Effector CD8-positive, alpha-beta T cell (primary cell): ENCODE results near the gene OR8G5.
"Not testable (repeated sequence)": the region's sequence is repeated elsewhere in the genome, so short reads cannot be mapped to it uniquely, and the experiment has no call there.

Experiments
- DNase-seq: peaks from one replicate; lab custom pipeline; 2025; lab: John Stamatoyannopoulos, UW
- total RNA-seq, 4 experiments: gene quantifications; one replicate each; lab custom pipeline; 2026; lab: John Stamatoyannopoulos, UW

Gene OR8G5
- total RNA-seq: 0 reads per million in 4 experiments

- DNase-seq: no peak
Measured at GRCh38 chr11:124256076-124256475, at the start of gene OR8G5. OR8G5 (plus strand) TSS chr11:124256376; CDS start chr11:124264932, 8,556 bp downstream.

GRCh38 chr11:124207102-124207792, 48.9 kb upstream of the OR8G5 start:
- DNase-seq: no peak

GRCh38 chr11:124209824-124210357, 46.3 kb upstream of the OR8G5 start:
- no peak for DNase-seq

GRCh38 chr11:124210421-124210820, 45.8 kb upstream of the OR8G5 start:
- no peak for DNase-seq

GRCh38 chr11:124211321-124211720, 44.9 kb upstream of the OR8G5 start:
- DNase-seq: no peak

- no peak for DNase-seq
Measured at GRCh38 chr11:124214027-124214426, 42.1 kb upstream of the OR8G5 start.

- no peak for DNase-seq
Measured at GRCh38 chr11:124219126-124219525, 37.0 kb upstream of the OR8G5 start.

- DNase-seq: no peak
Measured at GRCh38 chr11:124222407-124222806, 33.8 kb upstream of the OR8G5 start.

GRCh38 chr11:124224618-124225423, 31.4 kb upstream of the OR8G5 start:
- not testable (repeated sequence) for DNase-seq

- no peak for DNase-seq
Measured at GRCh38 chr11:124225471-124225870, 30.7 kb upstream of the OR8G5 start.

- no peak for DNase-seq
Measured at GRCh38 chr11:124233376-124233775, 22.8 kb upstream of the OR8G5 start.

GRCh38 chr11:124238512-124238911, 17.7 kb upstream of the OR8G5 start:
- DNase-seq: no peak

- no peak for DNase-seq
Measured at GRCh38 chr11:124240621-124241397, 15.4 kb upstream of the OR8G5 start, which contains the start of gene OR8G1. OR8G1 (plus strand) TSS chr11:124241095; CDS start chr11:124249676, 8,581 bp downstream.

- DNase-seq: not testable (repeated sequence)
Measured at GRCh38 chr11:124249869-124250268, 6.3 kb upstream of the OR8G5 start.

- DNase-seq: not testable (repeated sequence)
Measured at GRCh38 chr11:124265041-124265440, 8.9 kb downstream of the OR8G5 start.

- DNase-seq: not testable (repeated sequence)
Measured at GRCh38 chr11:124270886-124271285, 14.7 kb downstream of the OR8G5 start.

GRCh38 chr11:124274000-124274399, 17.8 kb downstream of the OR8G5 start:
- DNase-seq: no peak

GRCh38 chr11:124276081-124276480, 19.9 kb downstream of the OR8G5 start:
- no peak for DNase-seq

GRCh38 chr11:124277207-124277606, 21.0 kb downstream of the OR8G5 start:
- DNase-seq: no peak

- no peak for DNase-seq
Measured at GRCh38 chr11:124277804-124278203, 21.6 kb downstream of the OR8G5 start.

- no peak for DNase-seq
Measured at GRCh38 chr11:124278261-124278660, 22.1 kb downstream of the OR8G5 start.
